Left ventricle myocardium inferior (tissue), 1 donor: ENCODE results near the gene DZIP1L. TPM values are rescaled to one million over a fixed set of nuclear protein-coding genes. Genes with fewer than 3 reads are reported as not detected.

ENCODE experiments used
- DNase-seq: peaks from one replicate; pipeline ENCODE4 v3.0.0-alpha.2; 2020
- H3K27ac ChIP-seq: fragments of 200-600 bp; replicated peaks from 2 replicates; pipeline ENCODE4 v1.8.0; 2021
- H3K27me3 ChIP-seq: fragments of 200-600 bp; 2 replicates; pipeline ENCODE4 v1.8.0; 2021; ENCODE audit warnings: low read depth
- H3K36me3 ChIP-seq: fragments of 200-600 bp; 2 replicates; pipeline ENCODE4 v1.8.0; 2021
- H3K4me1 ChIP-seq: fragments of 200-600 bp; 2 replicates; pipeline ENCODE4 v1.8.0; 2021
- H3K4me3 ChIP-seq: fragments of 200-600 bp; 2 replicates; pipeline ENCODE4 v1.8.0; 2021; ENCODE audit warnings: mild to moderate bottlenecking, moderate library complexity
- H3K9me3 ChIP-seq: fragments of 200-600 bp; replicated peaks from 2 replicates; pipeline ENCODE4 v1.8.0; 2021
- CTCF ChIP-seq: fragments of 200-600 bp; IDR thresholded peaks from 2 replicates; pipeline ENCODE4 v1.8.0; 2021; ENCODE audit warnings: antibody characterized with exemption, mild to moderate bottlenecking, borderline replicate concordance
- intact Hi-C: fragments of 100-400 bp; cut with micrococcal nuclease; formaldehyde crosslinking; loops from one replicate; pipeline ENCODE4 v1.11.0; 2022
- total RNA-seq: library from RNA; stranded (reverse); fragmentation: NEBNext Ultra II Directional; extraction: Animal tissue kit (Norgen Biotek cat#: 25700); gene quantifications from one replicate; pipeline ENCODE4 v1.2.1, GENCODE V29; 2021
- donor health status: DM: no; HTN: yes; CAD: no; lungs with severe emphysema.

DZIP1L gene
- total RNA-seq, 1 donor from 2014 or later = 4.7 TPM

GRCh38 chr3:138042043-138042442 lies 73.4 kb downstream of the DZIP1L start:
- Histone ChIP-seq H3K4me1 (peaks cover 8% of the 10 kb centered on the region), H3K27me3 (no peaks in the 10 kb centered on the region), H3K27ac (no peak overlapping the region), H3K36me3 (no peaks in the 10 kb centered on the region), H3K9me3 (no peaks in the 10 kb centered on the region), H3K4me3 (no peak overlapping the region)
- intact Hi-C loops = no loop called here
- no peak for TF ChIP-seq CTCF
- DNase-seq = no peak

- no peak overlapping the region for H3K4me3 ChIP-seq
- no peak overlapping the region for H3K27ac ChIP-seq
- intact Hi-C loops = no loop called here
- H3K4me1 ChIP-seq = no peaks in the 10 kb centered on the region
- no peak for DNase-seq
- H3K27me3 ChIP-seq = no peaks in the 10 kb centered on the region
- H3K36me3 ChIP-seq = no peaks in the 10 kb centered on the region
- no peak for TF ChIP-seq CTCF
- H3K9me3 ChIP-seq = no peaks in the 10 kb centered on the region
These were observed 76.5 kb downstream of the DZIP1L start for GRCh38 chr3:138038725-138039462.

GRCh38 chr3:138036572-138036971 lies 78.8 kb downstream of the DZIP1L start:
- H3K4me3 ChIP-seq = no peak overlapping the region
- no peak overlapping the region for H3K27ac ChIP-seq
- no peak for TF ChIP-seq CTCF
- H3K36me3 ChIP-seq = no peaks in the 10 kb centered on the region
- intact Hi-C loops = no loop called here
- no peaks in the 10 kb centered on the region for H3K9me3 ChIP-seq
- H3K27me3 ChIP-seq = no peaks in the 10 kb centered on the region
- H3K4me1 ChIP-seq = no peaks in the 10 kb centered on the region
- DNase-seq = no peak

GRCh38 chr3:138034918-138035317 lies 80.5 kb downstream of the DZIP1L start:
- Histone ChIP-seq H3K27ac (no peak overlapping the region), H3K9me3 (no peaks in the 10 kb centered on the region), H3K4me3 (no peak overlapping the region), H3K27me3 (no peaks in the 10 kb centered on the region), H3K4me1 (no peaks in the 10 kb centered on the region), H3K36me3 (no peaks in the 10 kb centered on the region)
- intact Hi-C loops = no loop called here
- no peak for DNase-seq
- no peak for TF ChIP-seq CTCF

- Histone ChIP-seq H3K9me3 (no peaks in the 10 kb centered on the region), H3K36me3 (no peaks in the 10 kb centered on the region), H3K4me3 (no peak overlapping the region), H3K4me1 (no peaks in the 10 kb centered on the region), H3K27me3 (no peaks in the 10 kb centered on the region), H3K27ac (no peak overlapping the region)
- no peak for TF ChIP-seq CTCF
- intact Hi-C loops = no loop called here
- no peak for DNase-seq
These were observed 82.2 kb downstream of the DZIP1L start for GRCh38 chr3:138033202-138033691.
